SK-N-SH (cell line): ENCODE data around the gene BCAP31. TPM values are rescaled to one million over a fixed set of nuclear protein-coding genes. Genes with fewer than 3 reads are reported as not detected.

Source experiments
- CTCF ChIA-PET: fragments of 300-600, 350-600 bp; formaldehyde crosslinking; extraction: SDS; loops from one replicate; lab custom pipeline; 2021; lab: Yijun Ruan, JAX
- POLR2A ChIA-PET: fragments of 350-600 bp; sonication (Branson Sonifier 250); formaldehyde crosslinking; extraction: SDS; loops from one replicate; lab custom pipeline; 2020; ENCODE audit warnings: antibody characterized with exemption, inconsistent platforms; lab: Yijun Ruan, JAX
- DNase-seq: peaks from one replicate; pipeline ENCODE4 v3.0.0; 2012
- H2AFZ ChIP-seq: fragments of 200-600 bp; sonication (generic); 2 replicates; pipeline ENCODE4 v1.8.1; 2016; ENCODE audit warnings: antibody characterized with exemption, mild to moderate bottlenecking, low read depth
- H3F3A ChIP-seq: fragments of 200-600 bp; sonication (generic); replicated peaks from 2 replicates; pipeline ENCODE3; 2016; ENCODE audit warnings: antibody characterized with exemption, mild to moderate bottlenecking; ENCODE audit not compliant: insufficient read depth
- H3K27ac ChIP-seq, 2 experiments: fragments of 200-500 bp in 1 of 2; fragments of 200-600 bp in 1 of 2; sonication (Bioruptor generic) in 1 of 2; sonication (generic), shearing (Covaris generic) in 1 of 2; 2 replicates each; pipeline versions ENCODE4 v1.5.1 to v1.6.1; 2014 to 2016; ENCODE audit warnings: low read depth in 2 of 2, inconsistent platforms in 1 of 2, low read length in 1 of 2, mild to moderate bottlenecking in 1 of 2, mixed read lengths in 1 of 2
- H3K27me3 ChIP-seq: fragments of 200-600 bp; sonication (generic), shearing (Covaris generic); 2 replicates; pipeline ENCODE4 v1.6.1; 2016; ENCODE audit warnings: mixed run types; ENCODE audit not compliant: insufficient read depth
- H3K36me3 ChIP-seq, 2 experiments: fragments of 200-500 bp in 1 of 2; fragments of 200-600 bp in 1 of 2; sonication (Bioruptor generic) in 1 of 2; sonication (generic) in 1 of 2; replicated peaks in 1 of 2; 2 replicates each; pipeline versions ENCODE3 to v1.5.1; 2014 to 2016; ENCODE audit warnings: low read length in 1 of 2, mild to moderate bottlenecking in 1 of 2; ENCODE audit not compliant: insufficient read depth in 2 of 2, control insufficient read depth in 1 of 2
- H3K4me1 ChIP-seq, 2 experiments: fragments of 200-500 bp in 1 of 2; fragments of 200-600 bp in 1 of 2; sonication (Bioruptor generic) in 1 of 2; sonication (generic), shearing (Covaris generic) in 1 of 2; 2 replicates each; pipeline versions ENCODE4 v1.5.1 to v1.6.1; 2014 to 2016; ENCODE audit warnings: low read depth in 1 of 2, low read length in 1 of 2, mixed run types in 1 of 2; ENCODE audit not compliant: insufficient read depth in 2 of 2, control insufficient read depth in 1 of 2
- H3K4me2 ChIP-seq: fragments of 200-600 bp; sonication (generic), shearing (Covaris generic); 2 replicates; pipeline ENCODE4 v1.6.1; 2017; ENCODE audit warnings: mixed run types
- H3K4me3 ChIP-seq, 2 experiments: fragments of 200-500 bp in 1 of 2; fragments of 200-600 bp in 1 of 2; sonication (Bioruptor generic) in 1 of 2; sonication (generic), shearing (Covaris generic) in 1 of 2; 2 replicates each; pipeline versions ENCODE4 v1.5.1 to v1.8.1; 2014 to 2016; ENCODE audit warnings: low read depth in 2 of 2, inconsistent platforms in 1 of 2, low read length in 1 of 2, mild to moderate bottlenecking in 1 of 2, mixed read lengths in 1 of 2, moderate library complexity in 1 of 2
- H3K79me2 ChIP-seq: fragments of 200-600 bp; sonication (generic); 2 replicates; pipeline ENCODE4 v1.8.1; 2017; ENCODE audit warnings: mild to moderate bottlenecking; ENCODE audit not compliant: insufficient read depth
- H3K9ac ChIP-seq: fragments of 200-600 bp; sonication (generic); 2 replicates; pipeline ENCODE4 v1.6.1; 2017; ENCODE audit warnings: mixed run types
- H3K9me2 ChIP-seq: fragments of 200-600 bp; sonication (generic); 2 replicates; pipeline ENCODE4 v1.6.1; 2017; ENCODE audit warnings: mixed run types
- H3K9me3 ChIP-seq: fragments of 200-600 bp; sonication (generic); 2 replicates; pipeline ENCODE4 v1.6.1; 2017; ENCODE audit warnings: mixed run types, mild to moderate bottlenecking, moderate library complexity
- H4K20me1 ChIP-seq: fragments of 200-600 bp; sonication (generic); 2 replicates; pipeline ENCODE4 v1.6.1; 2017; ENCODE audit warnings: mild to moderate bottlenecking, mixed run types; ENCODE audit not compliant: insufficient read depth
- ELF1 ChIP-seq: IDR thresholded peaks from 2 replicates; pipeline ENCODE4 v1.4.0; 2012
- EP300 ChIP-seq, 2 experiments: IDR thresholded peaks; 2 replicates each; pipeline versions ENCODE4 v1.4.0 to v1.6.1; 2012; ENCODE audit warnings: borderline replicate concordance in 1 of 2, low read depth in 1 of 2, low read length in 1 of 2
- EZH2phosphoT487 ChIP-seq: fragments of 200-600 bp; sonication (generic); IDR thresholded peaks from 2 replicates; pipeline ENCODE4 v1.6.1; 2017; ENCODE audit warnings: low read depth, mixed run types, mild to moderate bottlenecking, antibody characterized with exemption, moderate library complexity, borderline replicate concordance
- GATA2 ChIP-seq: sonication (generic); formaldehyde crosslinking; IDR thresholded peaks from 2 replicates; pipeline ENCODE4 v1.5.0; 2020; ENCODE audit warnings: mild to moderate bottlenecking, missing genetic modification reagents
- MAX ChIP-seq: IDR thresholded peaks from 2 replicates; pipeline ENCODE4 v1.4.0; 2012; ENCODE audit warnings: low read depth
- NRF1 ChIP-seq: IDR thresholded peaks from 2 replicates; pipeline ENCODE4 v1.6.1; 2012; ENCODE audit warnings: low read depth, mild to moderate bottlenecking, low read length
- POLR2AphosphoS5 ChIP-seq: IDR thresholded peaks from 2 replicates; pipeline ENCODE4 v1.6.1; 2012; ENCODE audit warnings: low read depth, low read length
- RAD21 ChIP-seq: IDR thresholded peaks from 2 replicates; pipeline ENCODE4 v1.6.1; 2012; ENCODE audit warnings: mild to moderate bottlenecking, low read length
- RCOR1 ChIP-seq: fragments of 150-350 bp; IDR thresholded peaks from 2 replicates; pipeline ENCODE4 v1.6.1; 2017; ENCODE audit warnings: antibody characterized with exemption, low read length
- RFX5 ChIP-seq: IDR thresholded peaks from 2 replicates; pipeline ENCODE4 v1.6.1; 2012; ENCODE audit warnings: mild to moderate bottlenecking, improper control_type of control experiment, low read length
- SMC3 ChIP-seq: IDR thresholded peaks from 2 replicates; pipeline ENCODE4 v1.6.1; 2012; ENCODE audit warnings: low read depth, low read length, improper control_type of control experiment
- TAF1 ChIP-seq: IDR thresholded peaks from 2 replicates; pipeline ENCODE4 v1.6.1; 2012; ENCODE audit warnings: low read depth, mild to moderate bottlenecking, low read length, moderate library complexity, borderline replicate concordance
- USF2 ChIP-seq: fragments of 150-350 bp; IDR thresholded peaks from 2 replicates; pipeline ENCODE4 v1.6.1; 2017; ENCODE audit warnings: antibody characterized with exemption, low read length, low read depth, borderline replicate concordance
- YY1 ChIP-seq: IDR thresholded peaks from 2 replicates; pipeline ENCODE4 v1.4.0; 2012; ENCODE audit warnings: low read depth, mild to moderate bottlenecking
- WGBS: methylation state at CpG from one replicate; pipeline ENCODE4 v1.1.6; 2017; ENCODE audit warnings: low lambda C conversion rate; 5-methylcytosine and 5-hydroxymethylcytosine counted together
- polyA plus RNA-seq, 3 experiments: library from polyadenylated mRNA; depleted of rRNA; stranded (reverse); fragments of >200 nt; gene quantifications; 2 replicates each; pipeline ENCODE4 v1.2.3, GENCODE V29; 2012
- TF ChIP-seq, protein P1 (sequence below): IDR thresholded peaks from 2 replicates; pipeline ENCODE4 v1.4.0; 2012; ENCODE audit warnings: low read depth, borderline replicate concordance
- TF ChIP-seq, protein P2 (sequence below): fragments of 200-600 bp; sonication (generic); IDR thresholded peaks from 2 replicates; pipeline ENCODE4 v1.6.1; 2017; ENCODE audit warnings: antibody characterized with exemption, mild to moderate bottlenecking, moderate library complexity

Gene BCAP31
- polyA plus RNA-seq, 1 of the 3 experiments (the other 2 are of a cell fraction): 173 TPM

GRCh38 chrX:153708415-153708814, 15.8 kb downstream of the BCAP31 start:
- Histone ChIP-seq H3K4me3 (no peak overlapping the region), H2AFZ (no peak overlapping the region), H3K36me3 (peaks cover 3 to 12% of the 10 kb centered on the region in 2 experiments), H3K4me2 (no peak overlapping the region), H3K9me2 (no peaks in the 10 kb centered on the region), H3K27ac (peak overlapping the region in 1 of 2 experiments; percentile 27; a peak in 1 of 4 replicates), H3K9ac (no peak overlapping the region), H3F3A (no peaks in the 10 kb centered on the region), H4K20me1 (0 out of 2 replicates have a peak, but pooled peaks cover 9% of the 10 kb centered on the region), H3K9me3 (no peaks in the 10 kb centered on the region), H3K4me1 (peaks cover 0 to 6% of the 10 kb centered on the region in 2 experiments; a peak in 1 of 4 replicates), H3K27me3 (peaks cover 16% of the 10 kb centered on the region; the same call in 1 of the 2 replicates), H3K79me2 (peaks cover 6% of the 10 kb centered on the region; the same call in 1 of the 2 replicates)
- ChIA-PET POLR2A (no interaction called here), CTCF (interaction anchor here (0.6 to 3.0 kb wide), 28 partner anchors 10 to 767 kb away, joined by 3 to 26 read pairs (median 4); partner anchors contain the start of genes CCNQ, DUSP9 and SLC6A8)
- peak; percentile 83 for DNase-seq
- TF ChIP-seq SMC3 (peak; percentile 68), ELF1 (no peak), RAD21 (peak; percentile 80), TAF1 (no peak)
- TF ChIP-seq, protein P1, sequence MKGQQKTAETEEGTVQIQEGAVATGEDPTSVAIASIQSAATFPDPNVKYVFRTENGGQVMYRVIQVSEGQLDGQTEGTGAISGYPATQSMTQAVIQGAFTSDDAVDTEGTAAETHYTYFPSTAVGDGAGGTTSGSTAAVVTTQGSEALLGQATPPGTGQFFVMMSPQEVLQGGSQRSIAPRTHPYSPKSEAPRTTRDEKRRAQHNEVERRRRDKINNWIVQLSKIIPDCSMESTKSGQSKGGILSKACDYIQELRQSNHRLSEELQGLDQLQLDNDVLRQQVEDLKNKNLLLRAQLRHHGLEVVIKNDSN: peak; percentile 63; the same call in 1 of the 2 replicates
- TF ChIP-seq, protein P2, sequence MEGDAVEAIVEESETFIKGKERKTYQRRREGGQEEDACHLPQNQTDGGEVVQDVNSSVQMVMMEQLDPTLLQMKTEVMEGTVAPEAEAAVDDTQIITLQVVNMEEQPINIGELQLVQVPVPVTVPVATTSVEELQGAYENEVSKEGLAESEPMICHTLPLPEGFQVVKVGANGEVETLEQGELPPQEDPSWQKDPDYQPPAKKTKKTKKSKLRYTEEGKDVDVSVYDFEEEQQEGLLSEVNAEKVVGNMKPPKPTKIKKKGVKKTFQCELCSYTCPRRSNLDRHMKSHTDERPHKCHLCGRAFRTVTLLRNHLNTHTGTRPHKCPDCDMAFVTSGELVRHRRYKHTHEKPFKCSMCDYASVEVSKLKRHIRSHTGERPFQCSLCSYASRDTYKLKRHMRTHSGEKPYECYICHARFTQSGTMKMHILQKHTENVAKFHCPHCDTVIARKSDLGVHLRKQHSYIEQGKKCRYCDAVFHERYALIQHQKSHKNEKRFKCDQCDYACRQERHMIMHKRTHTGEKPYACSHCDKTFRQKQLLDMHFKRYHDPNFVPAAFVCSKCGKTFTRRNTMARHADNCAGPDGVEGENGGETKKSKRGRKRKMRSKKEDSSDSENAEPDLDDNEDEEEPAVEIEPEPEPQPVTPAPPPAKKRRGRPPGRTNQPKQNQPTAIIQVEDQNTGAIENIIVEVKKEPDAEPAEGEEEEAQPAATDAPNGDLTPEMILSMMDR: peak; percentile 70
- 7% methylated on average over 9 of the region's 13 CpGs for WGBS

- WGBS: 44% methylated on average over 4 of the region's 6 CpGs
- TF ChIP-seq YY1: no peak
- no peak for TF ChIP-seq RCOR1
- TF ChIP-seq EP300 (IDR thresholded peaks at IDR 0.05; ENCODE audit: borderline replicate concordance in 1 of 2, low read depth in 1 of 2, low read length in 1 of 2): no peak
- no peak for TF ChIP-seq USF2
- TF ChIP-seq EZH2phosphoT487: no peak
- no peak for TF ChIP-seq POLR2AphosphoS5
- no peak for TF ChIP-seq RFX5
- TF ChIP-seq GATA2 (CRISPR knock-in tag): no peak
- no peak for TF ChIP-seq NRF1
- TF ChIP-seq MAX: no peak
- peaks cover 3 to 12% of the 10 kb centered on the region in 2 experiments for H3K36me3 ChIP-seq
- DNase-seq: no peak
- H3F3A ChIP-seq: no peaks in the 10 kb centered on the region
- no peaks in the 10 kb centered on the region for H3K9me3 ChIP-seq
- CTCF ChIA-PET: interaction anchor here (0.7 to 3.0 kb wide), 15 partner anchors 11 to 168 kb away, joined by 3 to 26 read pairs (median 6); partner anchors contain the start of gene SLC6A8
- H3K4me1 ChIP-seq: peaks cover 0 to 6% of the 10 kb centered on the region in 2 experiments; a peak in 1 of 4 replicates
- POLR2A ChIA-PET: interaction anchor here (1.3 kb wide), 1 partner anchor 15 kb away, joined by 3 read pairs; no protein-coding TSS in a partner anchor
- H4K20me1 ChIP-seq: 0 out of 2 replicates have a peak, but pooled peaks cover 9% of the 10 kb centered on the region
- peaks cover 6% of the 10 kb centered on the region; the same call in 1 of the 2 replicates for H3K79me2 ChIP-seq
- H2AFZ ChIP-seq: no peak overlapping the region
- no peak overlapping the region for H3K9ac ChIP-seq
- no peaks in the 10 kb centered on the region for H3K9me2 ChIP-seq
- no peak overlapping the region for H3K27ac ChIP-seq
- peaks cover 18% of the 10 kb centered on the region; the same call in 1 of the 2 replicates for H3K27me3 ChIP-seq
- no peak overlapping the region for H3K4me3 ChIP-seq
- no peak overlapping the region for H3K4me2 ChIP-seq
These were observed 16.8 kb downstream of the BCAP31 start for GRCh38 chrX:153707406-153707805.
